ENCODE measurements around the gene SPON1. TPM values are rescaled to one million over a fixed set of nuclear protein-coding genes. Genes with fewer than 3 reads are reported as not detected.
"Not testable (repeated sequence)": the region's sequence is repeated elsewhere in the genome, so short reads cannot be mapped to it uniquely, and the experiment has no call there.

Gene SPON1
- total RNA-seq, 1 donor from 2014 or later: under 0.01 TPM

- peak; percentile 35 to 40 for DNase-seq (ENCODE audit: low read depth in 2 of 2)
Measured at GRCh38 chr11:14081581-14082231, 119.2 kb downstream of the SPON1 start.

GRCh38 chr11:14082338-14082737 is 119.8 kb downstream of the SPON1 start:
- no peak for DNase-seq (ENCODE audit: low read depth in 2 of 2)

DNA sequence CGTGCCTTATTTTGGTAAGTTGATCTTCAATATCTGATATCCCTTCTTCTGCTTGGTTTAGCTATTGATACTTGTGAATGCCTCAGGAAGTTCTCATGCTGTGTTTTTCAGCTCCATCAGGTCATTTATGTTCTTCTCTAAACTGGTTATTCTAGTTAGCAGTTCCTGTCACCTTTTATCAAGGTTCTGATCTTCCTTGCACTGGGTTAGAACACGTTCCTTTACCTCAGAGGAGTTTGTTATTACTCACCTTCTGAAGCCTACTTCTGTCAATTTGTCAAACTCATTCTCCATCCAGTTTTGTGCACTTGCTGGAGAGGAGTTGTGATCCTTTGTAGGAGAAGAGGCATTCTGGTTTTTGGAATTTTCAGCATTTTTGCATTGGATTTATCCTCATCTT is 126.3 kb downstream of the SPON1 start:
- DNase-seq (ENCODE audit: low read depth in 2 of 2): not testable (repeated sequence)

DNA sequence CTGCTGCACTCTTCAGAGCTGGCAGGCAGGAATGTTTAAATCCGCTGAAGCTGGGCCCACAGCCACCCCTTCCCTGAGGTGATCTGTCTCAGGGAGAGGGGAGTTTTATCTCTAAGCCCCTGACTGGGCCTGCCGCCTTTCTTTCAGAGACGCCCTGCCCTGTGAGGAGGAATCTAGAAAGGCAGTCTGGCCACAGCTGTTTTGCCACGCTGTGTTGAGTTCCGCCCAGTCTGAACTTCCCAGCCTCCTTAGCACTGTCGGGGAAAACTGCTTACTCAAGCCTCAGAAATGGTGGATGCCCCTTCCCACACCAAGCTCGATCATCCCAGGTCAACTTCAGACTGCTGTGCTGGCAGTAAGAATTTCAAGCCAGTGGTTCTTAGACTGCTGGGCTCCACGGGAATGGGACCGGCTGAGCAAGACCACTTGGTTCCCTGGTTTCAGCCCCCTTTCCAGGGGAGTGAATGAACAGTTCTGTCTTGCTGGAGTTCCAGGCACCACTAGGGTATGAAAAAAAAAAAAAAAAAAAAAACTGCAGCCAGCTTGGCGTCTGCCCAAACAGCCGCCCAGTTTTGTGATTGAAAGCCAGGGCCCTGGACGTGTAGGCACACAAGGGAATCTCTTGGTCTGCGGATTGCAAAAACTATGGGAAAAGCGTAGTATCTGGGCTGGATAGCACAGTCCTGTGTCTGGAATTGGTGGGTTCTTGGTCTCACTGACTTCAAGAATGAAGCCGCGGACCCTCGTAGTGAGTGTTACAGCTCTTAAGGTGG is 127.4 kb downstream of the SPON1 start:
- DNase-seq (ENCODE audit: low read depth in 2 of 2): no peak

DNA sequence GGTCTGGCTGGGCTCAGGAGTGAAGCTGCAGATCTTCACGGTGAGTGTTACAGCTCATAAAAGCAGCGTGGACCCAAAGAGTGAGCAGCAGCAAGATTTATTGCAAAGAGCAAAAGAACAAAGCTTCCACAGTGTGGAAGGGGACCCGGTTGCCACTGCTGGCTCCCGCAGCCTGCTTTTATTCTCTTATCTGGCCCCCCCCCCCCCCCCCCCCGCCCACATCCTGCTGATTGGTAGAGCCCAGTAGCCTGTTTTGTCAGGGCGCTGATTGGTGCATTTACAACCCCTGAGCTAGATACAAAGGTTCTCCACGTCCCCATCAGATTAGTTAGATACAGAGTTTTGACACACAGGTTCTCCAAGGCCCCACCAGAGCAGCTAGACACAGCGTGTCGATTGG is 128.1 kb downstream of the SPON1 start:
- not testable (repeated sequence) for DNase-seq (ENCODE audit: low read depth in 2 of 2)

DNA sequence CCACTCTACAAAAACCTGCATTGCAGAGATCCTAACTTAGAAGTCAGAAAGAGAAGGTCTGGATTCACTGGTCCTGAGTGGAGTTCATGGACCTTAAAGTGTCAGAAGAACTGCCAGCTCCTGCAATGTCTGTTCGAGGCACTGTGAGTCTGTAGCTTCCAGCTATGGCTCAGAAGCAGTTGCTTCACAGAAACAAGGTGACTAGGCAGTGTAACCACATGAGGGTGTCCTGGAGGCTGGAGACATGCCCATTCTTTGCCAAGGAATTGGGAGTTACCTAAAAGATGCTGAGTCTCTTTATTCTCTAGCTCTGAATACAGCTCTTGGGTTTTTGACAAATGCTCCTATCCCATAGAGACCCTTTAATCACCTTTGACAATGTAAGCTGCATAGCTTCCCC is 130.5 kb downstream of the SPON1 start:
- no peak for DNase-seq (ENCODE audit: low read depth in 2 of 2)

- DNase-seq (ENCODE audit: low read depth in 2 of 2): no peak
Measured at GRCh38 chr11:14094481-14095037, 132.0 kb downstream of the SPON1 start.

DNA sequence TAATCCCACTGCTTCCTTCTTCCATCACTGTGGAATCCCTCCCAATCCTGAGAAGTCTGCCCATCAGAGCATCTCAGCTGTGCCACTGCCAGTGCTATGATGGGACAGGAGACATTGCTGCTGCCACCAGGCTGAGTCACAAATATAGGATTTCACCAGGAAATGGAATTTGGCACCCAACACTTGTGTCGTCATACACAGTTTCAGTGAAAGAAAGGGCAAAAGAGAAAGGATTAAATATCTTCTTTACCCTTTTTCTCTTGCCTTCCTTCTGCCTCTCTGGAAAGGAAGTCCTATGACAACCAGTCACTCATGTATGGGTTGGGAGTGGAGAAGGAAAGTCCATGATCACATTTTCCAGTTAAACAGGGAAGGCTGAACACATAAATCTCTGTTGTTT is 133.4 kb downstream of the SPON1 start:
- DNase-seq (ENCODE audit: low read depth in 2 of 2): peak; percentile 21 to 55

DNA sequence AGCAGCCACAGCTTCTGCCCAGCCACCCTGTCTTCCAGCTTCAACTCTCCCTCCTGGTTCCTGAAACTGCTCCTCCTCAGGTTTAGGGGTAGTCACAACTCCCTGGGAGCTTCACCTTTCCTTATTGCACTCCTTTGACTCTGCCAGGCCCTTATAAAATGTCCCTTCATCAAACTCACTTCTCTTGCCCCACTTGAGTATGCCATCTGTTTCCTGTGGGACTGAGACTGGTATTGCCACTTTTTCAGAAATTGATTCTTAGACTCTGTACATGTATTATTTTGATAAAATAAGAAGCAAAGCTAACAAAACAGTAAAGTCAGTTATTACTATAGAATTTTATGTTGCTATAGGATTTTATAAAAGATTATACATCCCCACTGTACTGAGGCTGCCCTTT is 134.1 kb downstream of the SPON1 start:
- no peak for DNase-seq (ENCODE audit: low read depth in 2 of 2)

GRCh38 chr11:14101388-14101787 is 138.9 kb downstream of the SPON1 start:
- DNase-seq (ENCODE audit: low read depth in 2 of 2): peak in 1 of 2 donors; percentile 9

- no peak for DNase-seq (ENCODE audit: low read depth in 2 of 2)
Measured at GRCh38 chr11:14102766-14103165, 140.2 kb downstream of the SPON1 start.

GRCh38 chr11:14105446-14105845 is 142.9 kb downstream of the SPON1 start:
- no peak for DNase-seq (ENCODE audit: low read depth in 2 of 2)

DNA sequence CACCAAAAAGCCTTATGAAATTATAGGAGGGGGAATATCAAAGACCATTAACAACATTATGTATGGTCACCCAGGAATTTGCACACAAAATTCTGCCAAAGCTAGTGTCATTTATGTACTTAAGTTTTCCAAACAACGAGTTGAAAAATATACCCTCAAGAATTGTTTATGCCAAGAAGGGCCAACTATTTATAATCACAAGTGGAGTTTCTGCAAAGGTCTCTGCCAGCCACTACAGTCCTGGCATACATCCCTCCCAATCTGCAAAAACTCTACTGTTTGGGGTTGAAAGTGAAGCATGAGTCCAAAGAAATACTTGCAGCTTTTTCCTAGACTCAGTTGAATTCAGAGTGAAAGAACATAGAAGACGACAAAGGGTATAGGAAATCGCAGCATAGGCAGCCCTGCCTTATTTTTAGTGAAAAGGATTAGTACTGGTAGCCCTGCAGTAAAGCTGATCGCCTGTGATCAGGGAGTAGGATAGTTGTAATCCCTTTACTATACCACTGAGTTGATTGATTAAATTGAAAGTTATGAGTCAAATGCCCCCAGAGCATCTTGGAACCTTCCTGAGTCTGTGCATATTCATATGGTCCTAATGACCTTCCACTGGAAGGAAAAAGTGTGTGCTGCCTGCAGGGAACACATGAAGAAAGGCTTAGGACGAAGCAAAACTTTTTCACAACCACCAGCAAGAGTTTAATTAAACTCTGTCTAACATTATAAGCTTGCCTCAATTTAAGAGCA is 144.0 kb downstream of the SPON1 start:
- no peak for DNase-seq (ENCODE audit: low read depth in 2 of 2)

- no peak for DNase-seq (ENCODE audit: low read depth in 2 of 2)
Measured at GRCh38 chr11:14107050-14107430, 144.5 kb downstream of the SPON1 start.

GRCh38 chr11:14109742-14110141 is 147.2 kb downstream of the SPON1 start:
- peak; percentile 32 to 36 for DNase-seq (ENCODE audit: low read depth in 2 of 2)

GRCh38 chr11:14110629-14111028 is 148.1 kb downstream of the SPON1 start:
- peak; percentile 57 to 59 for DNase-seq (ENCODE audit: low read depth in 2 of 2)

DNA sequence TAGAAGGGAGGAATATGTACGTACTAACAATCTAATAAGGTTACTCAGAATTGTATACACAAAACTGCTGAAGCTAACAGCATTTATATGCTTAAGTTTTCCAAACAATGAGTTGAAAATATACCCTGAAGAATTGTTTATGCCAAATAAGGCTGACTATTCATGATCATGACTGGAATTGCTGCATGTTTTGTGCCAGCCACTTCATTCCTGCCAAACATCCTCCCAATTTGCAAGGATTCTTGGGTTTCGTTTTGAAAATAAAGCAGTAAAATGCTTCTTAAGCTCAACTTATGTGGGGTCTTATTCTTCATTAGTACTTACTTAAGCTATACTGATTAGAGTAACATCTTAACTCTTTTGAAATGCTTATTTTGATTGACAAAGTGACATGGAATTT is 149.0 kb downstream of the SPON1 start:
- no peak for DNase-seq (ENCODE audit: low read depth in 2 of 2)

GRCh38 chr11:14112721-14113120 is 150.2 kb downstream of the SPON1 start:
- DNase-seq (ENCODE audit: low read depth in 2 of 2): no peak

GRCh38 chr11:14114269-14114668 is 151.7 kb downstream of the SPON1 start:
- peak; percentile 72 to 84 for DNase-seq (ENCODE audit: low read depth in 2 of 2)

DNA sequence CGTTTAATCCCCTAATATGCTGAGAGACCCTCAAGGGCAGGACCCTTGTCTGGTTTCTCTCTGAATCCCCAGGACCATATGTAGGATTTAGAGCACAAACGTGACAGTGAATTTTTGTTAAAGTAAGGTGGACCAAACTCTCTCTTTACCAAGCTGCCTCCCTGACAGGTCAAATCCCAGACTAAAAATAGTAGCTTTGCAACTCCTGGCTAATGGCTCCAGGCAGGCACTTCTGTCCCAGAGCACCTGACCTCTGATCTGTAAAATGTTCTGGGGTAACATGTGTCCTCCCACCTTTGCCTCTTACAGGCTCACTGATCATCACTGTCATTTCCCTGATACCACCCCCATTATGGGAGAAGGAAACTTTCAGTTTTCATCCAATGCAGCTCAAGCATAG is 152.3 kb downstream of the SPON1 start:
- no peak for DNase-seq (ENCODE audit: low read depth in 2 of 2)

DNA sequence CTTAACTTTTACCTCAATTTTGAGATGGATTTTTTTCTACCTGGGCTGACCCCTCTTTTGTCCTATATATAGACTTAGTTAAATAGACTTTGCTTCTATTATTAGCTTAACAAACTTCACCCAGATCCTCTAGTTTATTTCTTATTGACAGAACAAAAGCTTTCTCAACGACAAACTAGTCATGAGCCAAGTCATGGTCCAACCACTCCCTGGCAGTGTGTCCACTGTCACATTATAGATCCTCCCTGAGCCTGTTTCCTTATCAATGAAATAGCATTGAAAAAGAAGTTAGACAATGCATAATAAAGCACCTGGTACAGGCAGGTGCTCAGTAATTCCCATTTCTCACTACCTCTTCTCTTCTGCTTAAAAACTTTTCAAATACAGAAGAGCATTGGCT is 155.1 kb downstream of the SPON1 start:
- DNase-seq (ENCODE audit: low read depth in 2 of 2): no peak

DNA sequence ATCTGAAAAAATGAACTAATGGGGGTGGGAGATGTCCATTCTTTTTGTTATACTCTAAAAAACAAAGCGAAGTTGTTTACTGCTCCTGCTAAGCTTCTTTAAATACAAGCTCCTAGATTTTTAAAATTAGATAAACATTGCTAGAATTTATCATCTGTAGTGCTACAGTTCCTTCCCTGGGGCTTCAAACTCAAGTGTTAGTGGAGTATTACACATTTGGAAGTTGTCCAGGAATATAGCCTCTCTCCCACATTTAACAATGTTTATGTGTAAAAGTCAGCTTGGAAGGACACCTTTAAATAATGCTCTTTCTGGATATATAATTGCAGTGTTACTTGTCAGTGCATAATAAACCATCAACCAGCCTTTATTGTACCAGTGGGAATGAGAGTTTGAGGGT is 155.5 kb downstream of the SPON1 start:
- no peak for DNase-seq (ENCODE audit: low read depth in 2 of 2)

All from dermis microvascular lymphatic vessel endothelial cell (primary cell).